ENCODE data around the gene SNRPB2. TPM values are rescaled to one million over a fixed set of nuclear protein-coding genes. Genes with fewer than 3 reads are reported as not detected.

The SNRPB2 gene
- total and polyA plus RNA-seq, 2 donors (not counting 3 experiments of a cell fraction or from before 2014, with no cell fraction given) = 43.7 to 76.0 TPM

DNA sequence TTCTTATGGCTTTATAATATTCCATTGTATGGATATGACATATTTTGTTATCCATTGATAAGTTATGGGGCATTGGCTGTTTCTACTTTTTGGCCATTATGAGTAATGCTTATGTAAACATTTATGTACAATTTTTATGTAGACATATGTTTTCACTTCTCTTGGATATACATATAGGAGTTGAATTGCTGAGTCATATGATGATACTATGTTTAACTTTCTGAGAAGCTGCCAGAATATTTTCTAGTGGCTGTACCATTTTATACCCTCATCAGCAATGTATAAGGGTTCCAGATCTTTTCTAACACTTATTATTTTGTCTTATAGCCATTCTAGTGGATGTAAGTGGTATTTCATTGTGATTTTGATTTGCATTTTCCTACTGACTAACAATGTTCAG is 41.4 kb downstream of the SNRPB2 start:
- no TSS peak for BruUV-seq (replicated peaks)
- ChIA-PET CTCF (no interaction called here), POLR2A (no interaction called here)
- no peaks in the 10 kb centered on the region for H3K79me2 ChIP-seq (ENCODE audit: control insufficient read depth, insufficient read depth, low read length)
- H3K9me1 ChIP-seq (replicated peaks; ENCODE audit: control insufficient read depth, extremely low read depth, insufficient read depth, low read length) = no peaks in the 10 kb centered on the region
- no peaks in the 10 kb centered on the region for H4K20me1 ChIP-seq (replicated peaks; ENCODE audit: control insufficient read depth, extremely low read depth, insufficient read depth, low read length)
- DNase-seq (ENCODE audit: low read depth, low spot score) (no peak), FAIRE-seq (no peak)
- no peak overlapping the region for H2AFZ ChIP-seq (ENCODE audit: low read depth, low read length)
- H3K4me1 ChIP-seq (ENCODE audit: control insufficient read depth, extremely low read depth, insufficient read depth, low read length) = no peaks in the 10 kb centered on the region
- dilution Hi-C loops (cut with MboI; ENCODE audit: extremely low pct_ligation_motif_present, low sequenced_read_pairs) (no loop called here), intact Hi-C loops (cut with micrococcal nuclease) (no loop called here)
- no peak overlapping the region for H3K4me2 ChIP-seq (ENCODE audit: insufficient read depth, low read length)
- no peaks in the 10 kb centered on the region for H3K9me3 ChIP-seq (replicated peaks; ENCODE audit: control insufficient read depth, insufficient read depth, low read length)
- H3K27ac ChIP-seq (ENCODE audit: insufficient read depth, low read depth, low read length) = no peak overlapping the region
- H3K4me3 ChIP-seq (replicated peaks in 1 of 3; ENCODE audit: insufficient read depth in 1 of 3, low read depth in 1 of 3, low read length in 3 of 3) = no peak overlapping the region
- no peaks in the 10 kb centered on the region for H3K36me3 ChIP-seq (ENCODE audit: control insufficient read depth in 2 of 2, extremely low read depth in 1 of 2, insufficient read depth in 2 of 2, low read length in 2 of 2)
- H3K9ac ChIP-seq (replicated peaks; ENCODE audit: extremely low read depth, insufficient read depth, low read length) = no peak overlapping the region
- peaks cover 0 to 2% of the 10 kb centered on the region in 2 experiments for H3K27me3 ChIP-seq (ENCODE audit: control insufficient read depth in 2 of 2, insufficient read depth in 2 of 2, low read length in 2 of 2)
- TF ChIP-seq EZH2 (IDR thresholded peaks at IDR 0.05; ENCODE audit: borderline replicate concordance, low read depth, low read length, severe bottlenecking) (no peak), POLR2A (IDR thresholded peaks at IDR 0.05; ENCODE audit: low read depth, low read length) (no peak), POLR2AphosphoS5 (IDR thresholded peaks at IDR 0.05; ENCODE audit: insufficient read depth, low read depth, low read length) (no peak), GATA2 (IDR thresholded peaks at IDR 0.05; ENCODE audit: insufficient read depth, insufficient read length, low read depth, low read length) (no peak), MYC (IDR thresholded peaks at IDR 0.05; ENCODE audit: low read depth, low read length) (no peak), JUN (IDR thresholded peaks at IDR 0.05; ENCODE audit: borderline replicate concordance, insufficient read depth, insufficient read length, low read depth) (no peak), CTCF (IDR thresholded peaks at IDR 0.05; ENCODE audit: extremely low read depth in 1 of 2, insufficient read depth in 1 of 2, low read depth in 1 of 2, low read length in 2 of 2) (no peak), FOS (IDR thresholded peaks at IDR 0.05; ENCODE audit: borderline replicate concordance, insufficient read depth, low read length) (no peak)
- TF ChIP-seq, protein P1, sequence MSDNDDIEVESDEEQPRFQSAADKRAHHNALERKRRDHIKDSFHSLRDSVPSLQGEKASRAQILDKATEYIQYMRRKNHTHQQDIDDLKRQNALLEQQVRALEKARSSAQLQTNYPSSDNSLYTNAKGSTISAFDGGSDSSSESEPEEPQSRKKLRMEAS (IDR thresholded peaks at IDR 0.05; ENCODE audit: insufficient read depth, insufficient read length) = no peak
